Naive thymus-derived CD8-positive, alpha-beta T cell (primary cell): ENCODE data around the gene TGM1. TPM values are rescaled to one million over a fixed set of nuclear protein-coding genes. Genes with fewer than 3 reads are reported as not detected.

Experiments used
- ATAC-seq, 2 donors: fragments of 150-1000 bp; cut with Tn5 transposase in 1 of 2; sonication (Bioruptor Pico), chemical (Tn5 transposase) in 1 of 2; 1 replicate in 1 of 2; 2 replicates in 1 of 2; pipeline ENCODE4 v1.10.0; 2021; ENCODE audit warnings: mild to moderate bottlenecking in 2 of 2, moderate library complexity in 2 of 2
- POLR2A ChIA-PET: fragments of 350-600 bp; sonication (Branson Sonifier 250); formaldehyde crosslinking; loops from one replicate; lab custom pipeline; 2021; ENCODE audit warnings: antibody characterized with exemption; lab: Charles Lee
- DNase-seq, 10 donors: peaks; one replicate each; pipeline versions ENCODE4 v3.0.0 to v3.0.0-alpha.2; 2020 to 2022
- H3K27ac Mint-ChIP-seq, 10 donors: one replicate each; pipeline ENCODE4 v1.8.0; 2020 to 2022; ENCODE audit warnings: mild to moderate bottlenecking in 10 of 10, mixed read lengths in 10 of 10, moderate library complexity in 4 of 10, inconsistent platforms in 1 of 10
- H3K27me3 Mint-ChIP-seq, 5 donors: one replicate each; pipeline ENCODE4 v1.8.0; 2021 to 2022; ENCODE audit warnings: mixed read lengths in 5 of 5
- H3K36me3 Mint-ChIP-seq, 3 donors: one replicate each; pipeline ENCODE4 v1.8.0; 2020 to 2022; ENCODE audit warnings: mixed read lengths in 3 of 3, mild to moderate bottlenecking in 2 of 3, inconsistent platforms in 1 of 3
- H3K4me1 Mint-ChIP-seq, 4 donors: one replicate each; pipeline ENCODE4 v1.8.0; 2021 to 2022; ENCODE audit warnings: mixed read lengths in 4 of 4
- H3K4me3 Mint-ChIP-seq, 10 donors: one replicate each; pipeline ENCODE4 v1.8.0; 2020 to 2022; ENCODE audit warnings: mild to moderate bottlenecking in 10 of 10, mixed read lengths in 10 of 10, moderate library complexity in 6 of 10, inconsistent platforms in 1 of 10
- H3K9me3 Mint-ChIP-seq, 9 donors: one replicate each; pipeline ENCODE4 v1.8.0; 2020 to 2022; ENCODE audit warnings: mixed read lengths in 9 of 9, mild to moderate bottlenecking in 3 of 9, inconsistent platforms in 1 of 9, moderate library complexity in 1 of 9
- polyA plus RNA-seq, 3 donors: library from polyadenylated mRNA; unstranded; fragments of 300-500 nt; fragmentation: Illumina TruSeq; gene quantifications; one replicate each; pipeline ENCODE4 v1.2.3, GENCODE V29; 2021
- total RNA-seq, 8 experiments: library from RNA in 2 of 8; stranded (reverse) in 2 of 8; gene quantifications; one replicate each; pipeline ENCODE4 v1.2.3 and lab custom pipeline; 2021 to 2026

The TGM1 gene
- total and polyA plus RNA-seq, 5 experiments from 2014 or later = 0.13 to 6.9 (median 6.5) TPM; not detected in 2

DNA sequence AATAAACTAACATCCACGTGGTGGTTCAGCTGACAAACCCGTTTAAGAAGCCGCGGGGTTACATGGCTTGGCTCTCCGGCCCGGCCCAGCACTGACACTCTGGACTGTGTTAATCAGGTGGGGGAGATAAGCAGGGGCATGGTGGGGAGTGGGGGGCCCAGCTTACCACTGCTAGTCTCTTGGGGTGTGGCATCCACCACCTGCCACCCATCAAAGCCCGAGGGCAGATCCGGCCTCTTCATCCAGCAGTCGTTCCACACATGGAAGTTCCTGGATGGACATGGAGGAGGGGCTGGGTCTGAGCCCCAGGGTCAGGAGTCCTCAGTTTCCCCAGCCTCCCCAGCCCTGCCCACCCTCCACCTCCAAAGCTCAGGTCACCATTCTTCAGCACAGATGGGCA is 4.9 kb downstream of the TGM1 start:
- POLR2A ChIA-PET = interaction anchor here (1.0 kb wide), 1 partner anchor 15 kb away, joined by 3 read pairs; the partner anchor contains the start of gene TINF2
- no peak overlapping the region for H3K27ac Mint-ChIP-seq
- DNase-seq = no peak

DNA sequence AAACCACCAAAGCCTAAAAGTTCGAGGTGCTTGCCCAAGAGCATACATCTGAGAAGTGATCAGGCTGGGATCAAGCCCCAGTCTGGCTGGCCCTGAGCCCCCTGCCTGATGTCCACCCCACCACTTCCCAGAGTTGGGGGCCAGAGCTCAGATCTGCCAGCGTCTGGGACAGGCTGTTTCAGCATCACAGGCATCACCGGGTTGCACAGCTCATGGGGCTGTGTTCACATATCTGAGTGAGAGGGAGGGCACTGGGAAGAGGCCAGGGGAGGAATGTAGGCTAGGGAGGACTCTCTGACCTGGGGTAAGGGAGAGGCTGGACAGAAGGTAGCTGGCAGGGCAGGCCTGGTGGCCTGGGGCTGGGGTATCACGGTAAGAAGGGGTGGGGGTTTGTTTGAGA is 6.0 kb downstream of the TGM1 start:
- peaks cover 0 to 29% (median 10%) of the 10 kb centered on the region in 3 donors for H3K36me3 Mint-ChIP-seq
- H3K27me3 Mint-ChIP-seq = no peaks in the 10 kb centered on the region
- no peaks in the 10 kb centered on the region for H3K9me3 Mint-ChIP-seq
- no peaks in the 10 kb centered on the region for H3K4me1 Mint-ChIP-seq
- POLR2A ChIA-PET = interaction anchor here (0.5 to 1.0 kb wide), 2 partner anchors 14 to 48 kb away, joined by 3 to 4 read pairs; partner anchors contain the start of gene TINF2
- DNase-seq (no peak), ATAC-seq (no peak)
- H3K27ac Mint-ChIP-seq = no peak overlapping the region
- no peak overlapping the region for H3K4me3 Mint-ChIP-seq

More for the DNA sequence above, 4.9 kb downstream of the TGM1 start:
- Mint-ChIP-seq H3K36me3 (peaks cover 0 to 28% (median 10%) of the 10 kb centered on the region in 3 donors), H3K4me1 (no peaks in the 10 kb centered on the region), H3K9me3 (no peaks in the 10 kb centered on the region), H3K4me3 (no peak overlapping the region), H3K27me3 (no peaks in the 10 kb centered on the region)
- no peak for ATAC-seq

DNA sequence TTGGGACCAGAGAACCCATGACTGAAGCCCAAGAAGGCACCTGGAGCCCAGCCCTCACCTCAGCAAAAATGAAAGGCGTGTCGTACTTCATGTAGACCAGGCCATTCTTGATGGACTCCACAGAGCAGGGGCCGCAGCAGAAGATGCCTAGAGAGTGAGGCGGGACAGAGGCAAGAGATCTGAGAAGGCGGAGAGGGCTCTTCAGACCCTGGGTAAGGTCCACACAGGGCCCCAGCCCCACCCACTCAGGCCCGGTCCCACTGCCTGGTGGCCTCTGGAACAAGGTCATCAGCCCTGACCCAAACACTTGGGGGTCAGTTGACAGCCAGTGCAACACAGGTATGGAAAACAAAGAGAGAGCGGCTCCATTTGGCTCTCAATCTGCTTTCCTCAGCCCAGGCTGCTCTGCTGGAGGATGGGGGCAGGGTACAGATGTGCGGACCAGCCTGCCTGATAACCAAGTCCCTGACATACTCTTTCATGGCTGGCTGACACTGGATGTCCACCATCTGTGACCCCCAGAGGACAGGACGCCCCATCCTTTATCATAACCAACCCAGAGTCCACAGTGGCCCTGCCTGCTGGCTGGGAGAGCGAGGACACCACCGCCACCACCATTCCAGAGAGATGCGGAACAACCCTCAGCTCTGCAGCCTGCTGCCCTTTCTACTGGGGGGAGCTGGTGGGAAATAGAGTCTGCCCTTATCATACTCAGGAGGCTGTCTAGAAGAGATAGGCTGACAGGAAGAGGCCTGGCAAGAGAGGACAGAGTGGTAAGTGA is 6.9 kb downstream of the TGM1 start:
- no peaks in the 10 kb centered on the region for H3K4me1 Mint-ChIP-seq
- no peak for ATAC-seq
- DNase-seq = no peak
- no peak overlapping the region for H3K4me3 Mint-ChIP-seq
- POLR2A ChIA-PET = interaction anchor here (1.0 kb wide), 1 partner anchor 14 kb away, joined by 3 read pairs; no protein-coding TSS in a partner anchor
- no peaks in the 10 kb centered on the region for H3K27me3 Mint-ChIP-seq
- no peak overlapping the region for H3K27ac Mint-ChIP-seq
- peaks cover 0 to 29% (median 10%) of the 10 kb centered on the region in 3 donors for H3K36me3 Mint-ChIP-seq
- no peaks in the 10 kb centered on the region for H3K9me3 Mint-ChIP-seq

GRCh38 chr14:24255438-24255837 is 7.5 kb downstream of the TGM1 start:
- DNase-seq (no peak), ATAC-seq (no peak)
- H3K9me3 Mint-ChIP-seq = no peaks in the 10 kb centered on the region
- POLR2A ChIA-PET = interaction anchor here (1.0 kb wide), 1 partner anchor 15 kb away, joined by 3 read pairs; no protein-coding TSS in a partner anchor
- H3K27ac Mint-ChIP-seq = no peak overlapping the region
- no peak overlapping the region for H3K4me3 Mint-ChIP-seq
- peaks cover 0 to 26% (median 9%) of the 10 kb centered on the region in 3 donors for H3K36me3 Mint-ChIP-seq
- H3K4me1 Mint-ChIP-seq = no peaks in the 10 kb centered on the region
- H3K27me3 Mint-ChIP-seq = no peaks in the 10 kb centered on the region

- Mint-ChIP-seq H3K4me3 (no peak overlapping the region), H3K4me1 (no peaks in the 10 kb centered on the region), H3K9me3 (no peaks in the 10 kb centered on the region), H3K27me3 (no peaks in the 10 kb centered on the region), H3K36me3 (peaks cover 0 to 26% (median 9%) of the 10 kb centered on the region in 3 donors), H3K27ac (no peak overlapping the region)
- POLR2A ChIA-PET = interaction anchor here (1.0 kb wide), 1 partner anchor 16 kb away, joined by 3 read pairs; no protein-coding TSS in a partner anchor
- ATAC-seq (no peak), DNase-seq (no peak)
Measured at GRCh38 chr14:24254630-24255392, 8.2 kb downstream of the TGM1 start.

- H3K9me3 Mint-ChIP-seq = no peaks in the 10 kb centered on the region
- peak overlapping the region in 1 of 10 donors; percentile 82 for H3K27ac Mint-ChIP-seq
- H3K4me1 Mint-ChIP-seq = no peaks in the 10 kb centered on the region
- POLR2A ChIA-PET = interaction anchor here (1.0 kb wide), 1 partner anchor 17 kb away, joined by 3 read pairs; the partner anchor contains the start of gene RABGGTA
- DNase-seq (no peak), ATAC-seq (no peak)
- no peaks in the 10 kb centered on the region for H3K27me3 Mint-ChIP-seq
- H3K4me3 Mint-ChIP-seq = no peak overlapping the region
- H3K36me3 Mint-ChIP-seq = peaks cover 0 to 30% (median 9%) of the 10 kb centered on the region in 3 donors
Measured at GRCh38 chr14:24253936-24254335, 9.0 kb downstream of the TGM1 start.

- Mint-ChIP-seq H3K4me3 (no peak overlapping the region), H3K27ac (no peak overlapping the region), H3K4me1 (peaks cover 0 to 5% (median under 1%) of the 10 kb centered on the region in 4 donors), H3K9me3 (no peaks in the 10 kb centered on the region), H3K27me3 (no peaks in the 10 kb centered on the region), H3K36me3 (peaks cover 0 to 28% (median 9%) of the 10 kb centered on the region in 3 donors)
- no peak for ATAC-seq
- no peak for DNase-seq
- POLR2A ChIA-PET = interaction anchor here (2.4 kb wide), 1 partner anchor 10 kb away, joined by 11 read pairs; the partner anchor contains the start of gene TINF2
Measured at GRCh38 chr14:24252289-24253124, 10.5 kb downstream of the TGM1 start.

DNA sequence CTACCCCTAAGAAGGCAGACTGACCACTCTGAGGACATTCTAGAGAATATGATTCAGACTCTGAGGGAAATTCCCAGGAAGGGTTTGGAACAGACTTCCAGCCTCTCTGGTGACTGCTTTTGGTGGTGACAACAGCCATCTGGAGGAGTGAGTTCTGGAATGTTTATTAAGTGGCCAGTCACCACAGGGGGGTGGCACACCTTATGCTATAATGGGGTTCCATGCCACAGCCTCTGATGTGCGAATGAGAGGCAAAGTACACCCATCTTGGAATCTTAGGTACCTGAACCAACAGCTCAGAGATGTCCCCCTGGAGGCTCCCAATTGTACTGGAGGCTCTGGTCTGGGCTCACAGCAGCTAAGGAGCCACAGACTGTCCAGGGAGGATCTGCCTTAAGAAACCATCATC is 11.1 kb downstream of the TGM1 start:
- ATAC-seq (no peak), DNase-seq (no peak)
- POLR2A ChIA-PET = interaction anchor here (2.4 kb wide), 1 partner anchor 9 kb away, joined by 11 read pairs; the partner anchor contains the start of gene TINF2
- Mint-ChIP-seq H3K4me3 (no peak overlapping the region), H3K36me3 (peaks cover 0 to 25% (median 9%) of the 10 kb centered on the region in 3 donors), H3K4me1 (peaks cover 0 to 9% (median 2%) of the 10 kb centered on the region in 4 donors), H3K9me3 (no peaks in the 10 kb centered on the region), H3K27ac (no peak overlapping the region), H3K27me3 (no peaks in the 10 kb centered on the region)

- POLR2A ChIA-PET = no interaction called here
- peak overlapping the region in 4 of 10 donors; percentile 1 to 54 (median 38) for H3K27ac Mint-ChIP-seq
- ATAC-seq (no peak), DNase-seq (no peak)
- no peaks in the 10 kb centered on the region for H3K9me3 Mint-ChIP-seq
- H3K27me3 Mint-ChIP-seq = no peaks in the 10 kb centered on the region
- H3K4me3 Mint-ChIP-seq = no peak overlapping the region
- peaks cover 0 to 19% (median 6%) of the 10 kb centered on the region in 3 donors for H3K36me3 Mint-ChIP-seq
- H3K4me1 Mint-ChIP-seq = peaks cover 0 to 13% (median 3%) of the 10 kb centered on the region in 4 donors
Measured at GRCh38 chr14:24250354-24250753, 12.6 kb downstream of the TGM1 start.

- H3K27me3 Mint-ChIP-seq = no peaks in the 10 kb centered on the region
- DNase-seq = no peak
- POLR2A ChIA-PET = no interaction called here
- peaks cover 0 to 16% (median 2%) of the 10 kb centered on the region in 3 donors for H3K36me3 Mint-ChIP-seq
- no peak for ATAC-seq
- H3K27ac Mint-ChIP-seq = peak overlapping the region in 1 of 10 donors; percentile 63
- peaks cover 0 to 16% (median 6%) of the 10 kb centered on the region in 4 donors for H3K4me1 Mint-ChIP-seq
- no peak overlapping the region for H3K4me3 Mint-ChIP-seq
- H3K9me3 Mint-ChIP-seq = no peaks in the 10 kb centered on the region
Measured at GRCh38 chr14:24249230-24250021, 13.6 kb downstream of the TGM1 start.

DNA sequence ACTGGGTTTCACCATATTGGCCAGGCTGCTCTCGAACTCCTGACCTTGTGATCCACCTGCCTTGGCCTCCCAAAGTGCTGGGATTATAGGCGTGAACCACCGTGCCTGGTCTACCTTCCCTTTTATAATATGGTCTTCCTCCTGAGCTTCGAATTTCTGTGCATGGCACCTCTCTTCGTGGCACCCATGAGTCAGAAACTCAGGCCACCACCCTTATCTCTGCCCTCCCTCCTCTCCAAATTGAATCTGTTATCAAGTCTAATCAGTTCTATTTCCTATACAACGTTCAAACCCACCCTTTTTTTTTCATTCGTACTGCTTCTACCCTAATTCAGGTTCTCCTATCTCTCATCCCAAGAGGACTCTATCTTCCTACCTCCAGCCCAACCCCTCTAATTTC is 15.6 kb downstream of the TGM1 start:
- H3K27me3 Mint-ChIP-seq = no peaks in the 10 kb centered on the region
- DNase-seq (no peak), ATAC-seq (no peak)
- H3K36me3 Mint-ChIP-seq = peaks cover 0 to 5% (median 0%) of the 10 kb centered on the region in 3 donors
- peak overlapping the region in 6 of 10 donors; percentile 37 to 91 (median 76) for H3K27ac Mint-ChIP-seq
- POLR2A ChIA-PET = interaction anchor here (1.0 to 1.3 kb wide), 2 partner anchors 24 to 32 kb away, joined by 3 to 4 read pairs; partner anchors contain the start of genes MDP1 and RABGGTA
- H3K4me1 Mint-ChIP-seq = peaks cover 6 to 30% (median 18%) of the 10 kb centered on the region in 4 donors
- no peaks in the 10 kb centered on the region for H3K9me3 Mint-ChIP-seq
- H3K4me3 Mint-ChIP-seq = peak overlapping the region in 2 of 10 donors; percentile 1 to 2
